Measurements from ENCODE around the gene TIMM9. TPM values are rescaled to one million over a fixed set of nuclear protein-coding genes. Genes with fewer than 3 reads are reported as not detected.
A peak's percentile ranks its signal among the peaks of the same experiment; 100 is the strongest.

The TIMM9 gene
- total RNA-seq (10 to 100 TPM; 23.4 to 37.4 (median 29.1) TPM), total RNA-seq (6.3 to 37.4 (median 13.6) reads per million in 29 experiments)
- total RNA-seq (2013), result 39.9 TPM

DNA sequence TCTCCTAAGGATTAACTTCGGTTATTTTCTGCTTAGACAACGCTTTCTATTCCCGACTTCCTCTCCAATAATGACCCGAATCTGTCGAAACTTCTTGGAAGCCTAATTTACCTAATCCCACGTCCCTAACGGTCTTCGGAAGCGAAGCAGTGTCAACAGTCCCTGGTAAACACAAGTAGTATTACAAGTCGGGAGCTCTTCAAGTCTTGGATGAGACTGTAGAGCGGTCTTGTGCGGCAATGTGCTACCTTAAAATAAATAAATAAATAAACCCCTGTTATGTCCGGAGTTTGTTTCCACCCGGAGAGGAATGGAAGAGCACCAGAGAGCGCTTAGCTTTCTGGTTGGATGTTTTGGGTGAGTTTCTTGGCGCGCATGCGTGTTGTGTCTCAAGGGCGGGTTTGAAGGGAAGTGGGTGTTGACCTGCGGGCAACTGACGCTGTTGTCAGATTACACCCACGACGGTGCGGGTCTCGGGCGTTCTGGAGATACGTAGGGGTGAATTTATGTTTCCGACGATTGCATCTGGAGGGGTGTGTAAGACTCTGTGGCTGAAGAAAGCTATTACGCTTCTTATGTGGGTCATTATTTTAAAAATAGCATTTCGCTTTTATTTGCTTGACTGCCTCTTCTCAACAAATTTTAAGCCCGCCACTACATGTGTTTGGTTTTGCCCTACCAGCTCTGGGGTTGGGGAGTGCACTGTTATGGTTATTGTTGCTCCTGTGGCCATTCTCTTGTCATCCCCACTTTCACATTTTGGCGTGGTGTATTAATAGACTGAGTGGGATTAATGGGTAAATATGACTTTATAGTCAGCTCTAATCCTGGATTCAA lies at the start of gene TIMM9, which contains the start of gene KIAA0586:
TIMM9 (minus strand) TSS at position 251 of the 837 bp plus-strand sequence. CDS start 15,586 bp downstream, outside the sequence.
KIAA0586 (plus strand) TSS at position 439 of the 837 bp plus-strand sequence. CDS start 546 bp downstream, outside the sequence.
- ATAC-seq (replicated peaks in 1 of 4) (peak; percentile 93 to 94 (median 94)), DNase-seq (peak; percentile 84 to 98 (median 96))
- Mint-ChIP-seq H3K4me1 (peaks cover 47 to 54% (median 50%) of the 10 kb centered on the region in 3 donors), H3K27me3 (no peaks in the 10 kb centered on the region), H3K36me3 (peaks cover 5% of the 10 kb centered on the region), H3K4me3 (peak within 1 kb of the TSS; percentile 80 to 95 (median 93)), H3K9me3 (no peaks in the 10 kb centered on the region), H3K27ac (peak within 1 kb of the TSS; percentile 97 to 99)
- ChIA-PET CTCF (interaction anchor here in 1 of 2 donors (0.6 to 2.1 kb wide), 6 partner anchors 30 to 320 kb away, joined by 3 to 10 read pairs (median 3); partner anchors contain the start of genes ACTR10, ARID4A and TOMM20L), POLR2A (interaction anchor here (0.5 to 1.6 kb wide), 11 partner anchors 16 to 1863 kb away, joined by 3 to 12 read pairs (median 4); partner anchors contain the start of genes ARID4A (in 1 of the 2), PPM1A (in 1 of the 2), PSMA3 (in 1 of the 2) and TOMM20L (in 1 of the 2))
- H3K27me3 ChIP-seq (replicated peaks in 1 of 2; ENCODE audit: control insufficient read depth in 2 of 2, extremely low read depth in 1 of 2, insufficient read depth in 2 of 2, low read length in 1 of 2), result no peaks in the 10 kb centered on the region
- H3K27ac ChIP-seq (ENCODE audit: low read length), result peak within 1 kb of the TSS; percentile 94
- H3K36me3 ChIP-seq (ENCODE audit: control insufficient read depth in 2 of 2, extremely low read depth in 1 of 2, insufficient read depth in 1 of 2, low read length in 1 of 2), result peaks cover 0 to 14% of the 10 kb centered on the region in 2 donors
- 0% methylated on average over 11 of the region's 33 CpGs for WGBS (ENCODE audit: insufficient coverage)
- peaks cover 12 to 14% of the 10 kb centered on the region in 2 experiments for H3K4me1 ChIP-seq (ENCODE audit: control insufficient read depth in 1 of 2, extremely low read depth in 1 of 2, insufficient read depth in 2 of 2, low read length in 2 of 2)
- H3K4me3 ChIP-seq (ENCODE audit: control insufficient read depth in 1 of 2, extremely low read depth in 1 of 2, low read length in 1 of 2), result peak within 1 kb of the TSS; percentile 81 to 97
- no peaks in the 10 kb centered on the region for H3K9me3 ChIP-seq

DNA sequence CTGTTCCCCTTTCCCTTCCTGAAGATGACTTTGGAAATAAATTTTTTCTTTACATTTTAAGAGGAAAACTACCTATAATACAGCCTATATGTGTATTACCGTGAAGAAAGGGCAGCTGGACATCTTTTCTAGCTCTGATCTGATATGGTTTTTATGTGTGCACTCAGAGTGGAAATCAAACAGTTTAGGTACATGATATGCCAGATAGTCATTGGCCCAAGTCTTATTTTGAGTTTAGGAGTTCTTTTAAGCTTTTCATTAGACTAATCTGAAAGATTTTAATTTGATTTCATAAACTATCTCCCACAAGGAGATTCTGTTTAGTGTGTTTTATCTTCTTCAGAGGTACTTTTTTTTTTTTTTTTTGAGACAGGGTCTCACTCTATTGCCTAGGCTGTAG lies 49.0 kb upstream of the TIMM9 start:
- H3K9me3 Mint-ChIP-seq, result no peaks in the 10 kb centered on the region
- POLR2A ChIA-PET, result no interaction called here
- no CpG with 5 or more reads among the region's 1 CpG for WGBS (ENCODE audit: insufficient coverage)

DNA sequence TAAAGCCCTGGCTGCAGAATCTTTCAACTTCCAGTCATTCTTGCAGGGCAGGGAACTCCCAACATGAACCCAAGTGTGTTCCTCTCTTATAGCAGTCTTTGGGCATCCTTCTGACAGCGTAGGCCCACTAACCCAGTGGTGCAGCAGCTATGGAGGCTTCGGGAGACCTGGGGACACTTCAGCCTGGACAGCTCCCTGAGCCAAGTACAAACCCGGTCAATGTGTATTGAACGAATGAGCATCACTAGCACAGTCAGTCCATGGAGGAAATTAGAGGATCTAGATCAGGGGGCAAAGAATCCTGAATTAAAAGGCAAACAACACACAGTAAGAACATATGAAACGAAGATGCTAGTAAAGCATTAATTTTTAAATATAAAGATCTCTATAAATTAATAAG lies 42.0 kb upstream of the TIMM9 start:
- Histone ChIP-seq H3K36me3 (ENCODE audit: control insufficient read depth in 2 of 2, extremely low read depth in 1 of 2, insufficient read depth in 1 of 2, low read length in 1 of 2) (peaks cover 3 to 43% of the 10 kb centered on the region in 2 donors), H3K9me3 (no peaks in the 10 kb centered on the region), H3K27me3 (replicated peaks in 1 of 2; ENCODE audit: control insufficient read depth in 2 of 2, extremely low read depth in 1 of 2, insufficient read depth in 2 of 2, low read length in 1 of 2) (no peaks in the 10 kb centered on the region), H3K4me1 (ENCODE audit: control insufficient read depth in 1 of 2, extremely low read depth in 1 of 2, insufficient read depth in 2 of 2, low read length in 2 of 2) (no peaks in the 10 kb centered on the region), H3K27ac (ENCODE audit: low read length) (no peak overlapping the region), H3K4me3 (ENCODE audit: control insufficient read depth in 1 of 2, extremely low read depth in 1 of 2, low read length in 1 of 2) (no peak overlapping the region)
- Mint-ChIP-seq H3K36me3 (peaks cover 52% of the 10 kb centered on the region), H3K4me1 (no peaks in the 10 kb centered on the region), H3K27me3 (no peaks in the 10 kb centered on the region), H3K9me3 (no peaks in the 10 kb centered on the region), H3K4me3 (no peak overlapping the region), H3K27ac (no peak overlapping the region)
- DNase-seq, result no peak
- CTCF ChIA-PET, result no interaction called here
- no peak for ATAC-seq (replicated peaks in 1 of 4)
- WGBS (ENCODE audit: insufficient coverage), result no CpG with 5 or more reads among the region's 5 CpGs
- POLR2A ChIA-PET, result no interaction called here

More for the DNA sequence above, 49.0 kb upstream of the TIMM9 start:
- H3K36me3 ChIP-seq (ENCODE audit: control insufficient read depth in 2 of 2, extremely low read depth in 1 of 2, insufficient read depth in 1 of 2, low read length in 1 of 2), result peaks cover 0 to 37% of the 10 kb centered on the region in 2 donors
- Mint-ChIP-seq H3K4me1 (no peaks in the 10 kb centered on the region), H3K4me3 (no peak overlapping the region), H3K36me3 (peaks cover 63% of the 10 kb centered on the region), H3K27me3 (no peaks in the 10 kb centered on the region), H3K27ac (no peak overlapping the region)
- H3K27me3 ChIP-seq (replicated peaks in 1 of 2; ENCODE audit: control insufficient read depth in 2 of 2, extremely low read depth in 1 of 2, insufficient read depth in 2 of 2, low read length in 1 of 2), result no peaks in the 10 kb centered on the region
- H3K4me1 ChIP-seq (ENCODE audit: control insufficient read depth in 1 of 2, extremely low read depth in 1 of 2, insufficient read depth in 2 of 2, low read length in 2 of 2), result no peaks in the 10 kb centered on the region
- CTCF ChIA-PET, result interaction anchor here in 1 of 2 donors (0.6 kb wide), 1 partner anchor 1022 kb away, joined by 8 read pairs; no protein-coding TSS in a partner anchor
- no peak overlapping the region for H3K4me3 ChIP-seq (ENCODE audit: control insufficient read depth in 1 of 2, extremely low read depth in 1 of 2, low read length in 1 of 2)
- DNase-seq (no peak), ATAC-seq (replicated peaks in 1 of 4) (no peak)
- no peaks in the 10 kb centered on the region for H3K9me3 ChIP-seq
- H3K27ac ChIP-seq (ENCODE audit: low read length), result no peak overlapping the region

DNA sequence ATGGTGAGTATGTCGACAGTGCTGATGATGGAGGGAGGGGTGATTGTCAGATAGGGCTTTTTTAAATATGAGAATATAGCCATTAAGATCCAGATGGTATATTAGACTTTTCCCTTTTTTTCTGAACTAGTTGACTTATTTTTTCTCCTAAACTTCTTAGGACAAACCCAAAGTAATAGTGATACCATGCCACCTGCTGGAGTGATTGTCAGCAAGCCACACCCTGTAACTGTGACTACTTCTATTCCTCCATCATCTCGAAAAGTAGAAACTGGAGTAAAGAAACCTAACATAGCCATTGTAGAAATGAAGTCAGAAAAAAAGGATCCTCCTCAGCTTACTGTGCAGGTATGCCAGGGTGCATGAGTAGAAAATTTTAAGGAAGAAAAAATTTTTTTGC lies 40.2 kb upstream of the TIMM9 start:
- peaks cover 57% of the 10 kb centered on the region for H3K36me3 Mint-ChIP-seq
- no CpG with 5 or more reads among the region's 2 CpGs for WGBS (ENCODE audit: insufficient coverage)
- H3K9me3 Mint-ChIP-seq, result no peaks in the 10 kb centered on the region
- ChIA-PET CTCF (no interaction called here), POLR2A (interaction anchor here in 1 of 2 donors (1.1 kb wide), 1 partner anchor 11 kb away, joined by 3 read pairs; no protein-coding TSS in a partner anchor)
- H3K4me3 Mint-ChIP-seq, result no peak overlapping the region
- no peaks in the 10 kb centered on the region for H3K27me3 ChIP-seq (replicated peaks in 1 of 2; ENCODE audit: control insufficient read depth in 2 of 2, extremely low read depth in 1 of 2, insufficient read depth in 2 of 2, low read length in 1 of 2)
- DNase-seq (no peak), ATAC-seq (replicated peaks in 1 of 4) (no peak)
- H3K27ac ChIP-seq (ENCODE audit: low read length), result no peak overlapping the region
- H3K9me3 ChIP-seq, result no peaks in the 10 kb centered on the region
- peaks cover 7 to 56% of the 10 kb centered on the region in 2 donors for H3K36me3 ChIP-seq (ENCODE audit: control insufficient read depth in 2 of 2, extremely low read depth in 1 of 2, insufficient read depth in 1 of 2, low read length in 1 of 2)
- H3K27me3 Mint-ChIP-seq, result no peaks in the 10 kb centered on the region
- no peaks in the 10 kb centered on the region for H3K4me1 Mint-ChIP-seq
- no peak overlapping the region for H3K4me3 ChIP-seq (ENCODE audit: control insufficient read depth in 1 of 2, extremely low read depth in 1 of 2, low read length in 1 of 2)
- no peaks in the 10 kb centered on the region for H3K4me1 ChIP-seq (ENCODE audit: control insufficient read depth in 1 of 2, extremely low read depth in 1 of 2, insufficient read depth in 2 of 2, low read length in 2 of 2)
- no peak overlapping the region for H3K27ac Mint-ChIP-seq

GRCh38 chr14:58466459-58466858 lies 39.1 kb upstream of the TIMM9 start:
- H3K27me3 ChIP-seq (replicated peaks in 1 of 2; ENCODE audit: control insufficient read depth in 2 of 2, extremely low read depth in 1 of 2, insufficient read depth in 2 of 2, low read length in 1 of 2), result no peaks in the 10 kb centered on the region
- ChIA-PET POLR2A (interaction anchor here in 1 of 2 donors (1.1 kb wide), 1 partner anchor 12 kb away, joined by 3 read pairs; no protein-coding TSS in a partner anchor), CTCF (interaction anchor here in 1 of 2 donors (0.5 kb wide), 1 partner anchor 1128 kb away, joined by 3 read pairs; no protein-coding TSS in a partner anchor)
- no peaks in the 10 kb centered on the region for H3K9me3 ChIP-seq
- WGBS (ENCODE audit: insufficient coverage), result 100% methylated on average over 1 of the region's 1 CpG
- DNase-seq (no peak), ATAC-seq (replicated peaks in 1 of 4) (no peak)
- Mint-ChIP-seq H3K27me3 (no peaks in the 10 kb centered on the region), H3K4me1 (no peaks in the 10 kb centered on the region), H3K36me3 (peaks cover 55% of the 10 kb centered on the region), H3K27ac (no peak overlapping the region), H3K4me3 (no peak overlapping the region), H3K9me3 (no peaks in the 10 kb centered on the region)
- no peak overlapping the region for H3K27ac ChIP-seq (ENCODE audit: low read length)
- H3K4me3 ChIP-seq (ENCODE audit: control insufficient read depth in 1 of 2, extremely low read depth in 1 of 2, low read length in 1 of 2), result no peak overlapping the region
- H3K4me1 ChIP-seq (ENCODE audit: control insufficient read depth in 1 of 2, extremely low read depth in 1 of 2, insufficient read depth in 2 of 2, low read length in 2 of 2), result no peaks in the 10 kb centered on the region
- H3K36me3 ChIP-seq (ENCODE audit: control insufficient read depth in 2 of 2, extremely low read depth in 1 of 2, insufficient read depth in 1 of 2, low read length in 1 of 2), result peaks cover 7 to 62% of the 10 kb centered on the region in 2 donors

DNA sequence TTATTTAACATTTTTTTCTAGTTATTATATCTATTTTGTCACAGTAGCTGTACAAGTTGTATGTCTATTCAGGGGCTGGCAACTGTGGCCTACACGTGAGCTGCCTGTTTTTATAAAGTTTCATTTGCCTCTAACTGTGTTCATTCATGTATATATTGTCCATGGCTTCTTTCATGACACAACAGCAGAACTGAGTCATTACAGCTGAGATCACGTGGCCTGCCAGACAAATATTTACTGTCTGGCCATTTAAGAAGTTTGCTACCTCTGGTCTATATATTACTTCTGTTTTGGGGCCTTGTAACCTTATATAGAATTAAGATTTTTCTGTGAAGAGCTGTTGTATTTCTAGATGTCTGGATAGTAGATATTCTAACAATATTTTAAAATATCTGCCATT lies 38.1 kb upstream of the TIMM9 start:
- peaks cover 7 to 62% of the 10 kb centered on the region in 2 donors for H3K36me3 ChIP-seq (ENCODE audit: control insufficient read depth in 2 of 2, extremely low read depth in 1 of 2, insufficient read depth in 1 of 2, low read length in 1 of 2)
- DNase-seq (no peak), ATAC-seq (replicated peaks in 1 of 4) (no peak)
- Mint-ChIP-seq H3K36me3 (peaks cover 60% of the 10 kb centered on the region), H3K27ac (no peak overlapping the region), H3K4me1 (no peaks in the 10 kb centered on the region), H3K27me3 (no peaks in the 10 kb centered on the region), H3K4me3 (no peak overlapping the region), H3K9me3 (no peaks in the 10 kb centered on the region)
- ChIA-PET CTCF (no interaction called here), POLR2A (no interaction called here)
- H3K4me3 ChIP-seq (ENCODE audit: control insufficient read depth in 1 of 2, extremely low read depth in 1 of 2, low read length in 1 of 2), result no peak overlapping the region
- H3K27me3 ChIP-seq (replicated peaks in 1 of 2; ENCODE audit: control insufficient read depth in 2 of 2, extremely low read depth in 1 of 2, insufficient read depth in 2 of 2, low read length in 1 of 2), result no peaks in the 10 kb centered on the region
- H3K9me3 ChIP-seq, result no peaks in the 10 kb centered on the region
- no CpG with 5 or more reads among the region's 2 CpGs for WGBS (ENCODE audit: insufficient coverage)
- H3K27ac ChIP-seq (ENCODE audit: low read length), result no peak overlapping the region
- H3K4me1 ChIP-seq (ENCODE audit: control insufficient read depth in 1 of 2, extremely low read depth in 1 of 2, insufficient read depth in 2 of 2, low read length in 2 of 2), result no peaks in the 10 kb centered on the region

Data from T-cell (primary cell).